ENCODE results near the gene ARPC5L.
"Not testable (repeated sequence)": the region's sequence is repeated elsewhere in the genome, so short reads cannot be mapped to it uniquely, and the experiment has no call there.

The ARPC5L gene

DNA sequence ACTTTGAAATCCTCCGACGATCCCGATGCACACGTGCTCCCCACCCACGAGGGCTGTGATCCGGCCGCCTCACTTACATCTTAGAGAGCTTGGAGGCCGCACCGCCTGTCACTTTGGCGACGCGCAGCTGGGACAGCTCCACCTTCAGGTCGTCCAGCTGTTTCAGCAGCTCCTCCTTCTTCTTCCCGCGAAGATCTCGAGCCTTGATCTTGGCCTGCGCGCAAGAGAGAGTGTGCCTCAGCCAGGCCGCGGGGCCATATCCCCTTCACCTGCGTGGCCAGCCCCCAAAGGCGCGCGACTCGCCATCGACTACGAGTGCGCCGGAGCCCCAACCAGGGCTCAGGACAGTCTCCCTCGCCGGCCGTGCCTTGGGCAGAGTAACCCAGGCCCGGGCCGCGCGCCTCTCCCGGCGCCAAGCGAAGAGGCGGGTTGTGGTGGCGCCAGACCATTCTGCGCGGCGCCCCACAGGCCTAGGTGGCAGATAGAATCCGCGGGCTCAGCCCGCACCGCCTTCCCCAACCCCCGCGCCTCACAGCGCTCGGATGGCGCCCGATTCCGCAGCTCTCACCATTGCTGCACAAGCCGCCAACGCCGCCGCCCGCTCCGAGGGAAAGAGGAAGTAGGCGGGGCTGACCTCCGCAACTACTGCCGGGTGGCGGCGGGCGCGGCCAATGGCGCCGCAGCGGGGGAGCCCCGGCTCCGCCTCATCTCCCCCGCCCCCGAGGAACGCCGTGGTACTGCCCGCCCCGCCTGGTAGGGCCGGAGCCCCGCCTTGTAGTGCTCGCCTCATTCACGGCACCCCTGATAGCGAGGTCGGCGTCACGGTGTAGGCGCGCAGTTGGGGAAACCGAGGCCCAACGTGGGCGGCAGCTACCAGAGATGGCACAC, at the start of gene ARPC5L, which contains the start of gene RPL35:
TSS of gene ARPC5L (plus strand) at position 789 of the 888 bp plus-strand sequence. CDS start 7,161 bp downstream, outside the sequence.
TSS of gene RPL35 (minus strand) at position 616 of the 888 bp plus-strand sequence. CDS start at position 571, 45 bp downstream.
- DNase-seq = peak; percentile 68

DNA sequence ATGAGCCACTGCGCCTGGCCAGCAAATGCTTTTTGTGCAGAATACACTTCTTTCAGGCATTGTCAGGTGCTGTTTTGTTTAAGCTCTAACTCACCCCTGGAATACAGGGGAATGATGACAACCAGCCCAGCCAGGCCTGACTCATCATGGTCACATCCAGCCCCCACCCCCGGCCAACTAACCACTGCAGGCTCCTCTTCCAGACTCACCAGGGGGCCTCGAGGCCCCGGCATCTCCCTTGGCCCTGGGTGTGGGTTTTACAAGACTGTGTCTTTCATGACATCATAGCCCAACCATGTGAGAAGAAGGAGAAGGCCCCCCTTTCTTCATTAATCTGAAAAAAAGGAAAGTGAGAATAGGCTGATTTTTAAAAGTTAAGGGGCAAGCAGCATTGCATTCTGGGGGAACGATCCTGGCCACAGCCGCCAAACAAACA, 49.5 kb upstream of the ARPC5L start:
- DNase-seq = no peak

GRCh38 chr9:124813041-124813440, 48.9 kb upstream of the ARPC5L start:
- no peak for DNase-seq

GRCh38 chr9:124813501-124814163, 48.3 kb upstream of the ARPC5L start:
- DNase-seq = no peak

GRCh38 chr9:124814164-124814535, 47.8 kb upstream of the ARPC5L start:
- DNase-seq = no peak

DNA sequence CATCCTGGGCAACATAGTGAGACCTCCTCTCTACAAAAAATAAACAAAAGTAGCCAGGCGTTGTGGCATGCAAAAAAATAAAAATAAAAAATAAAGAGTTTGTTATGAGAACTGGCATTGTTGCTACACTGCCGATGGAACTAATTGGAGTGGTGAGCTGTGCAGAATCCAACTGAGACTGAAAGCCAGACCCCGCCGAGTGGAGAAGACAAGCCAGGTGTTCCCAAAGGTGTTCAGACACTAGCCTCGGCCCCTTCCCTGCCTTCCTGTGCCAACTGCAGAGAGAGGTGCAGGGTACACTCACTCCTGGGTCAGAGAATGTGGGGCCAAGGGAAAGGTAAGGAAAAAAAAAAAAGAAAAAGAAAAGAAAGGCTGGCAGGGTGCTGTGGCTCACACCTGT, 46.3 kb upstream of the ARPC5L start:
- no peak for DNase-seq

DNA sequence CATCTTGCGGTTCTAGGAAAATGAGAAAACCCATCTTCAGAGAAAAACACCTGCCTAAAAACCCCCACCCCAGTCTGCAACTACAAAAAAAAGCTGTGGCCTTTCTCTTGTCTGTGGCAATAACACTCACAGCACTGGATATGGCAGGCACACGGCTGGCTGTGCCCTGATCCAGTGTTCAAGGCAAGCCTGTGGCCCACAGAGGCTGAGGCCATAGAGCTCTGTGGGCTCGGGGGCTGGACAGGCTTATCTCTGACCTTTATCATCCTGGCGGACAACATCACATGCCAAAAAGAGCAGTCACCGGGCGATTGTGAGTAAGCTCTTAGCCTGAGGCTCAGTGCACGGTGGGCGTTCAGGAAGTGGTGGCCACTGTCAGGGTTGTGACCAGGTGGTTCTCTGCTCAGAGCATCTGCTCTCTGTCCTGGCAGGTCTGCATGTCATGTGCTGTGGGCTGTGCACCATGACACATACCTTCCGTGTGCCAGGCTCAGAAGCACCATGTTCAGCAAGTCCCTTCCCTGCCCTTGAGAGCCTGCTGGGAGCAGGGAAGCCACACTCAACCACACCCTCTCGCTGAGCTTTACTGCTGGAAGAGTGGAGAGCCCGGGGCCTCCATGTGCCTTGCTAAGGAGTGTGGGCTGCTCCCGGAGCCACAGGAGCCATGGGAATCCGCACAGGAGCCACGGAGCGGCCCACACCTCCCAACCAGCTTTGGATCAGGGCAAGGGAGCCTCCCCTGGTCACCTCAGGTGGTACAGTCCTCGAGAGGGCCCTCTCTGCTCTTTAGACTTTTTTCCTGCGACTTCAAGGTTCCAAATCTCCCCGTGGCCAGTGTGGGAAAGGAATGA, 43.3 kb upstream of the ARPC5L start:
- no peak for DNase-seq

DNA sequence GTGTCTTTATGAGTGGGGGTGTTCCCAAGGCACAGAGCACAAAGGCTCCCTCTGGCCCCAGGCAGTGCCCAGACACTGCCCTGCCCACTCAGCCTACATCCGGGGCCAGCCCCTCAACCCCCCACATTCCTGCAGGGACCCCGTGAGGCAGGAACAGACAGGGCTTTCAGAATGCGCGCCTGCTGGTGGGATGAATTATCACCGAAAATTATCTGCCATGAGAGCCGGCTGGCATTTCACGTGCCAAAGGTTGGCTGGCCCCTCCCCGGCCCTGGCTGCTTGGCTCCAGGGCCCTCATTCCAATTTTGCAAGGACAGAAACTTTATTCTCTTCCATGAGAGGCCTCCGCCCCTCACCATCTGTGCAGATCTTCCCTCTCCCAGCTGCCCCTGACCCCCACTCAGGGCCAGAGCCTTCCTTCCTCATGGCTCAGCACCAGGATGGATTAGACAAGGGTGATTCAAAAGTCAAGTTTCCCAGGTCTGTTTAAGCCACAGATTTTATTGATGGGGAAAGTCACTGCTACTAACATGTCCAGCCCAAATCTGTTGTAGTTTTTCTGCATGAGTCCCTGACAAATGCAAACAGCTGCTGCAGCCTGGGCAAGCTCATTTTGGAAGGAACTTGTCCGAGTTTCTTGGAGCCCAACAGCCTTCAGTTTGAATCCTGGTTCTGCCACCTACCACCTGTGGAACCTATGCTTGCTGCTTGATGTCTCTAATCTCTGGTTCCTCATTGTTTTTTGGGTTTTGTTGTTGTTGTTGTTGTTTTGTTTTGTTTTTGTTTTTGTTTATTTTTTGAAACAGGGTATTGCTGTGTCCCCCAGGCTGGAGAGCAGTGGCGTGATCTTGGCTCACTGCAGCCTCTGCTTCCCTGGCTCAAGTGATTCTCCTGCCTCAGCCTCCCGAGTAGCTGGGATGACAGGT, 41.0 kb upstream of the ARPC5L start:
- DNase-seq = no peak

DNA sequence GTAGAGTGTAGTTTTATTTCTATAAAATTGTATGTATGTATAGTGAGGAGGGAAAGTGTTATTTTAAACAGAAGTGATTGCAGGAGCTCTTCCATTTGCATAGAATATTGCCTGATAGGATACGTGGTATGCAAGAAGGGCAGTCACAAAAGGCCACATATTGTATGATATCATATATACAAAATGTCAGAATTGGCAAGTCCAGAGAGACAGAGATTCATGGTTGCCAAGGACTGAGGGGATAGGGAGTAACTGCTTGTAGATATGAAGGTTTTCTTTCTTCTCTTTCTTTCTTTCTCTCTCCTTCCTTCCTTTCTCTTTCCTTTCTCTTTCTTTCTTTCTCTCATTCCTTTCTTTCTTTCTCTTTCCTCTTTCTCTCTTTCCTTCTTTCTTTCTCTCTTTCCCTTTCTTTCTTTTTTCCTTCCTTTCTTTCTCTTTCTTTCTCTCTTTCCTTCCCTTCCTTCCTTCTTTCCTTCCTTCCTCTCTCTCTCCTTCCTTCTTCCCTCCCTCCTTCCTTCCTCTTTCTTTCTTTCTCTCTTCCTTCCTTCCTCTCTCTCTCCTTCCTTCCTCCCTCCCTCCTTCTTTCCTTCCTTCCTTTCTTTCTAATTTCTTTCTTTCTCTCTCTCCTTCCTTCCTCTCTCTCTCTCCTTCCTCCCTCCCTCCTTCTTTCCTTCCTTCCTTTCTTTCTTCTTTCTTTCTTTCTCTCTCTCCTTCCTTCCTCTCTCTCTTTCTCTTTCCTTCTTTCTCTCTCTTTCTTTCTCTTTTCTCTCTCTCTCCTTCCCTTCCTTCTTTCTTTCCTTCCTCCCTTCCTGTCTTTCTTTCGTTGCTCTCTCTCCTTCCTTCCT, 33.2 kb upstream of the ARPC5L start:
- DNase-seq = no peak

- no peak for DNase-seq
These were observed 32.6 kb upstream of the ARPC5L start for GRCh38 chr9:124829334-124829669.

DNA sequence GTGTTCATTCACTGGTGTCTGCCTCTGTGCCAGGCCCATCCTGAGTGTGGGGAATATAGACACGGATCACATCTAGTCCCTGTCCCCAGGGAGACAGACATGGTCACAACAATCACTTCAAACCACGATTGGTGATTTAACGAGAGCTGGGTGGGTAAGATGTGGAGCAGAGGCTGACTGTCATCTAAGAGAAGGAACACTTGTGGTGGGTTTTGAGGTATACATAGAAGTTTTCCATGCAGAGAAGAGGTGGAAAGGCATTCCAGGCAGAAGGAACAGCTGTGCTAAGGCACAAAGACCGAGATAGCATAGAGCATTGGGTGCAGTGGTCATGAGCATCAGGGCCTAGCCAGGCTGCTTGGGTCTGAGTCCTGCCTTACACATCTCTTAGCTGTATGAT, 31.3 kb upstream of the ARPC5L start:
- no peak for DNase-seq

DNA sequence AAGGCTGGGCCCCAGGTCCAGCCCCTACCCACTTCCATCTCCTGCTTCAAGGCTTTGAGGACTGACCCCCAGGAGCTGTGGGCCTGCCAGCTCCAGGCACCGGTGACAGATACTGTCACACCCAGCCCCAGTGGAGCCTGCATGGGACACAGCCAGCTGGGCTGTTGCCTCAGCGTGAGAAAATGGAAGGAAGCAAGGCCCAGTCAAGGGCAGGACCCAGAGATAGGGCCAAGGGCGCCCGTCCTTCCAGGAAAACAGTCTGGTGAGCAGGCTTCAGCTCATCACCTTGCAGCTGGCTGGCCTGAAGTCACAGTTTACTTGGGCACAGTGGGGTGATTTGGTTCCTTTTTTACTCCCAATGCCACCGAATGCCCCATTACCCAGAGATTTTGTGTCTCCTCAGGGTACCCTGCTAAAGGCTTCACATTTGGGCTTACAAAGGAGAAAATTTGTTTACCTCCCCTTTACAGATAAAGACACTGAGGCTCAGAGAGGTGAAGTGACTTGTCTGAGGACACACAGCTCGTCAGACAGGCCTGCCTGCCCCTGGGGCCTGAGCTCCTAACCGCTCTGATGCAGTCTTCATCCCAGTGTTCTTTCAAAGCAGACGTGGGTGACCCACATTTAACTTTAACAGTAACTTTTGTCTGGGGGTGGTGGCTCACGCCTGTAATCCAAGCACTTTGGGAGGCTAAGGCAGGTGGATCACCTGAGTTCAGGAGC, 30.1 kb upstream of the ARPC5L start:
- DNase-seq = no peak

GRCh38 chr9:124834591-124834990, 27.3 kb upstream of the ARPC5L start:
- DNase-seq = no peak

GRCh38 chr9:124835026-124835557, 26.8 kb upstream of the ARPC5L start:
- peak; percentile 10 for DNase-seq

- DNase-seq = not testable (repeated sequence)
These were observed 23.8 kb upstream of the ARPC5L start for GRCh38 chr9:124838132-124838531.

DNA sequence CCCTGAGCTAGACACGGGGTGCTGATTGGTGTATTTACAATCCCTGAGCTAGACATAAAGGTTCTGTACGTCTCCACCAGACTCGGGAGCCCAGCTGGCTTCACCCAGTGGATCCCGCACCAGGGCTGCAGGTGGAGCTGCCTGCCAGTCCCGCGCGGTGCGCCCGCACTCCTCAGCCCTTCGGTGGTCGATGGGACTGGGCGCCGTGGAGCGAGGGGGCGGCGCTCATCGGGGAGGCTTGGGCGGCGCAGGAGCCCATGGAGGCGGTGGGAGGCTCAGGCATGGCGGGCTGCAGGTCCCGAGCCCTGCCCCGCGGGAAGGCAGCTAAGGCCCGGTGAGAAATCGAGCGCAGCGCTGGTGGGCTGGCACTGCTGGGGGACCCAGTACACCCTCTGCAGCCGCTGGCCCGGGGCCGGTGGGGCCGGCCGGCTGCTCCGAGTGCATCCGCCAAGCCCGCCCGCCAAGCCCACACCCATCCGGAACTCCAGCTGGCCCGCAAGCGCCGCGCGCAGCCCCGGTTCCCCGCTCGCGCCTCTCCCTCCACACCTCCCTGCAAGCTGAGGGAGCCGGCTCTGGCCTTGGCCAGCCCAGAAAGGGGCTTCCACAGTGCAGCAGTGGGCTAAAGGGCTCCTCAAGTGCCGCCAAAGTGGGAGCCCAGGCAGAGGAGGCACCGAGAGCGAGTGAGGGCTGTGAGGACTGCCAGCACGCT, 23.2 kb upstream of the ARPC5L start:
- not testable (repeated sequence) for DNase-seq

GRCh38 chr9:124839612-124840299, 22.2 kb upstream of the ARPC5L start:
- DNase-seq = no peak

- no peak for DNase-seq
These were observed 21.6 kb upstream of the ARPC5L start for GRCh38 chr9:124840300-124840833.
